ENCODE measurements around the gene DGKG. TPM values are rescaled to one million over a fixed set of nuclear protein-coding genes. Genes with fewer than 3 reads are reported as not detected.

DGKG gene
- total and polyA plus RNA-seq, 3 donors from 2014 or later = 0.68 to 1.2 (median 1.1) TPM

- H3K36me3 ChIP-seq (ENCODE audit: low read depth, missing control alignments) = no peaks in the 10 kb centered on the region
- H3K27me3 ChIP-seq = no peaks in the 10 kb centered on the region
- no peaks in the 10 kb centered on the region for H3K4me1 ChIP-seq
- intact Hi-C loops (cut with DNase I; ENCODE audit: low total_unique reads) = no loop called here
- no peak overlapping the region for H3K4me3 ChIP-seq
- 88 to 89% methylated on average over 5 of the region's 5 CpGs for WGBS, 2 donors
- TF ChIP-seq CTCF (IDR thresholded peaks at IDR 0.05) (no peak), POLR2A (IDR thresholded peaks at IDR 0.05) (no peak)
- no peak for DNase-seq
- H3K9me3 ChIP-seq = no peaks in the 10 kb centered on the region
- H3K27ac ChIP-seq = no peak overlapping the region
Measured at GRCh38 chr3:186315581-186316354, 46.3 kb downstream of the DGKG start.

GRCh38 chr3:186314896-186315295, 47.1 kb downstream of the DGKG start:
- Histone ChIP-seq H3K4me3 (no peak overlapping the region), H3K36me3 (ENCODE audit: low read depth, missing control alignments) (no peaks in the 10 kb centered on the region), H3K27me3 (no peaks in the 10 kb centered on the region), H3K4me1 (no peaks in the 10 kb centered on the region), H3K9me3 (no peaks in the 10 kb centered on the region), H3K27ac (no peak overlapping the region)
- no peak for TF ChIP-seq CTCF (IDR thresholded peaks at IDR 0.05)
- no peak for TF ChIP-seq POLR2A (IDR thresholded peaks at IDR 0.05)
- intact Hi-C loops (cut with DNase I; ENCODE audit: low total_unique reads) = no loop called here
- 89 to 95% methylated on average over 3 of the region's 3 CpGs for WGBS, 2 donors
- DNase-seq = no peak

GRCh38 chr3:186311441-186311840, 50.6 kb downstream of the DGKG start:
- Histone ChIP-seq H3K27me3 (no peaks in the 10 kb centered on the region), H3K4me1 (no peaks in the 10 kb centered on the region), H3K4me3 (no peak overlapping the region), H3K9me3 (no peaks in the 10 kb centered on the region), H3K27ac (no peak overlapping the region), H3K36me3 (ENCODE audit: low read depth, missing control alignments) (no peaks in the 10 kb centered on the region)
- TF ChIP-seq CTCF (IDR thresholded peaks at IDR 0.05) = no peak
- TF ChIP-seq POLR2A (IDR thresholded peaks at IDR 0.05) = no peak
- DNase-seq = no peak
- WGBS, 2 donors = 89 to 91% methylated on average over 2 to 3 of the region's 3 CpGs
- intact Hi-C loops (cut with DNase I; ENCODE audit: low total_unique reads) = no loop called here

DNA sequence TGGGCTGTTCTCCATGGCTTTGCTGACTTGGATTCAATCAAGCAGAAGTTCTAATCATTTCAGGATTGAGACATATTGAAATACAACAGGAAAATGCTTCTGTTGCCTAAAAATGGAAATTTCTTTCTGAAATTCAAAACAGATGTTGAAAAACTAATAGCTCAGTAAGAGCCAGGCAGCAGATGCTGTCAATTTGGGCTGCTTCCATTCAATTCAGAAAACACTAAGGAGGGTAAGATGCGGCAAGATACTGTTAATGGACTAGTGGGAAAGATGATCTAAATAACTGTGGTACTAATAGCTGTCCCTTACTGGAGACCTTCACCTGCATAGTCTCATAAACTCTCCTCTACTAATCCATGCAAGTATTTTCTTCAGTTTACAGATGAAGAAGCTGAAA, 53.5 kb downstream of the DGKG start:
- Histone ChIP-seq H3K4me1 (no peaks in the 10 kb centered on the region), H3K36me3 (ENCODE audit: low read depth, missing control alignments) (no peaks in the 10 kb centered on the region), H3K27me3 (no peaks in the 10 kb centered on the region), H3K27ac (no peak overlapping the region), H3K4me3 (no peak overlapping the region), H3K9me3 (no peaks in the 10 kb centered on the region)
- TF ChIP-seq POLR2A (IDR thresholded peaks at IDR 0.05) = no peak
- TF ChIP-seq CTCF (IDR thresholded peaks at IDR 0.05) = no peak
- no peak for DNase-seq
- intact Hi-C loops (cut with DNase I; ENCODE audit: low total_unique reads) = no loop called here
- 97 to 100% methylated on average over 1 of the region's 1 CpG for WGBS, 2 donors

All from testis (tissue), 3 donors.